H1 (cell line): Measurements from ENCODE around the gene ARHGEF19. TPM values are rescaled to one million over a fixed set of nuclear protein-coding genes. Genes with fewer than 3 reads are reported as not detected.
"Not testable (repeated sequence)": the region's sequence is repeated elsewhere in the genome, so short reads cannot be mapped to it uniquely, and the experiment has no call there.

Experiments used
- CTCF ChIA-PET: fragments of 300-600 bp; sonication (Branson Sonifier 250); formaldehyde crosslinking; loops from one replicate; lab custom pipeline; 2021; ENCODE audit not compliant: partially characterized antibody; lab: Charles Lee
- POLR2A ChIA-PET: fragments of 300-600 bp; sonication (Branson Sonifier 250); formaldehyde crosslinking; loops from one replicate; lab custom pipeline; 2021; ENCODE audit warnings: inconsistent platforms; ENCODE audit not compliant: partially characterized antibody; lab: Charles Lee
- DNase-seq, 2 experiments: peaks; one replicate each; pipeline versions ENCODE4 v3.0.0 to v3.0.0-alpha.2; 2010 to 2022; ENCODE audit warnings: low spot score in 2 of 2, low read depth in 1 of 2, mixed read lengths in 1 of 2
- FAIRE-seq: peaks from 2 replicates; lab custom pipeline; 2011; peaks lifted over from hg19 to GRCh38; lab: Jason Lieb, UNC
- H2AFZ ChIP-seq: 2 replicates; pipeline ENCODE4 v1.8.1; 2012; ENCODE audit warnings: low read length, inconsistent platforms
- H2AK5ac ChIP-seq: 2 replicates; pipeline ENCODE4 v1.6.1; 2013; ENCODE audit warnings: low read depth, low read length
- H2BK120ac ChIP-seq: replicated peaks from 2 replicates; pipeline ENCODE3; 2013; ENCODE audit warnings: low read depth, low read length, inconsistent platforms
- H2BK12ac ChIP-seq: 2 replicates; pipeline ENCODE4 v1.6.1; 2013; ENCODE audit warnings: low read depth, low read length
- H2BK15ac ChIP-seq: 2 replicates; pipeline ENCODE4 v1.6.1; 2013; ENCODE audit warnings: low read length
- H2BK20ac ChIP-seq: 2 replicates; pipeline ENCODE4 v1.6.1; 2013; ENCODE audit warnings: low read length
- H2BK5ac ChIP-seq: 2 replicates; pipeline ENCODE4 v1.6.1; 2013; ENCODE audit warnings: low read depth, low read length
- H3K14ac ChIP-seq: 2 replicates; pipeline ENCODE4 v1.6.1; 2013; ENCODE audit warnings: inconsistent platforms; ENCODE audit not compliant: insufficient read length
- H3K18ac ChIP-seq: 2 replicates; pipeline ENCODE4 v1.6.1; 2013; ENCODE audit warnings: low read length; ENCODE audit errors: extremely low read depth
- H3K23ac ChIP-seq: 2 replicates; pipeline ENCODE4 v1.6.1; 2013; ENCODE audit warnings: inconsistent platforms; ENCODE audit not compliant: insufficient read length
- H3K23me2 ChIP-seq: 2 replicates; pipeline ENCODE4 v1.6.1; 2013; ENCODE audit warnings: low read depth, low read length
- H3K27ac ChIP-seq: 2 replicates; pipeline ENCODE4 v1.6.1; 2011; ENCODE audit warnings: low read depth, low read length, inconsistent platforms
- H3K27me3 ChIP-seq, 4 experiments: replicated peaks in 1 of 4; 1 replicate in 1 of 4; 2 replicates in 3 of 4; pipeline versions ENCODE4 v1.6.1 to v1.8.1; 2011 to 2013; ENCODE audit warnings: low read length in 3 of 4, mild to moderate bottlenecking in 3 of 4, inconsistent platforms in 2 of 4, mixed read lengths in 2 of 4, moderate library complexity in 1 of 4; ENCODE audit not compliant: control insufficient read depth in 3 of 4, insufficient read depth in 3 of 4; ENCODE audit errors: extremely low read depth in 1 of 4
- H3K36me3 ChIP-seq, 4 experiments: 2 replicates each; pipeline versions ENCODE4 v1.6.1 to v1.8.1; 2011 to 2013; ENCODE audit warnings: mild to moderate bottlenecking in 4 of 4, low read length in 3 of 4, moderate library complexity in 2 of 4, control low read depth in 1 of 4, inconsistent platforms in 1 of 4; ENCODE audit not compliant: insufficient read depth in 4 of 4, control insufficient read depth in 2 of 4
- H3K4ac ChIP-seq: replicated peaks from 2 replicates; pipeline ENCODE3; 2013; ENCODE audit warnings: low read length, low read depth, mixed read lengths, inconsistent platforms; ENCODE audit not compliant: insufficient read length
- H3K4me1 ChIP-seq, 4 experiments: replicated peaks in 1 of 4; 1 replicate in 1 of 4; 2 replicates in 3 of 4; pipeline versions ENCODE4 v1.6.1 to v1.8.1; 2011 to 2013; ENCODE audit warnings: low read length in 3 of 4, inconsistent platforms in 2 of 4, mixed read lengths in 1 of 4; ENCODE audit not compliant: insufficient read depth in 4 of 4, control insufficient read depth in 3 of 4
- H3K4me2 ChIP-seq, 2 experiments: 2 replicates each; pipeline versions ENCODE4 v1.6.1 to v1.8.1; 2011 to 2013; ENCODE audit warnings: low read depth in 2 of 2, low read length in 2 of 2, control low read depth in 1 of 2, inconsistent platforms in 1 of 2, mild to moderate bottlenecking in 1 of 2; ENCODE audit not compliant: insufficient read depth in 1 of 2
- H3K4me3 ChIP-seq, 4 experiments: fragments of 200-600, 300-600 bp in 1 of 4; sonication (generic), shearing (Covaris generic), sonication (Bioruptor Twin) in 1 of 4; 2 replicates each; pipeline versions ENCODE4 v1.5.1 to v1.8.1; 2011 to 2016; ENCODE audit warnings: low read length in 4 of 4, low read depth in 3 of 4, control low read depth in 2 of 4, inconsistent platforms in 2 of 4, mild to moderate bottlenecking in 2 of 4, mixed read lengths in 1 of 4, moderate library complexity in 1 of 4; ENCODE audit not compliant: insufficient read depth in 2 of 4; ENCODE audit errors: extremely low read depth in 1 of 4
- H3K56ac ChIP-seq: replicated peaks from 2 replicates; pipeline ENCODE3; 2013; ENCODE audit warnings: low read depth, mild to moderate bottlenecking, mixed read lengths, low read length, inconsistent platforms; ENCODE audit not compliant: insufficient read length
- H3K79me1 ChIP-seq: 2 replicates; pipeline ENCODE4 v1.6.1; 2013; ENCODE audit warnings: low read depth, low read length, control low read depth
- H3K79me2 ChIP-seq, 2 experiments: 2 replicates each; pipeline versions ENCODE4 v1.6.1 to v1.8.1; 2012 to 2013; ENCODE audit warnings: low read length in 2 of 2, mild to moderate bottlenecking in 2 of 2, inconsistent platforms in 1 of 2; ENCODE audit not compliant: insufficient read depth in 2 of 2, control insufficient read depth in 1 of 2
- H3K9ac ChIP-seq, 4 experiments: replicated peaks in 1 of 4; 1 replicate in 1 of 4; 2 replicates in 3 of 4; pipeline versions ENCODE4 v1.6.1 to v1.8.1; 2011 to 2013; ENCODE audit warnings: low read depth in 3 of 4, low read length in 3 of 4, control low read depth in 2 of 4, mild to moderate bottlenecking in 2 of 4, moderate library complexity in 2 of 4, inconsistent platforms in 1 of 4; ENCODE audit errors: extremely low read depth in 1 of 4
- H3K9me3 ChIP-seq, 2 experiments: 2 replicates each; pipeline versions ENCODE4 v1.6.1 to v1.8.1; 2012 to 2013; ENCODE audit warnings: mild to moderate bottlenecking in 2 of 2, moderate library complexity in 2 of 2, control low read depth in 1 of 2, inconsistent platforms in 1 of 2, low read depth in 1 of 2, low read length in 1 of 2, mixed read lengths in 1 of 2; ENCODE audit not compliant: insufficient read depth in 2 of 2
- H4K20me1 ChIP-seq, 2 experiments: replicated peaks in 1 of 2; 2 replicates each; pipeline versions ENCODE3 to v1.8.1; 2011 to 2013; ENCODE audit warnings: inconsistent platforms in 2 of 2, low read length in 2 of 2, mild to moderate bottlenecking in 1 of 2; ENCODE audit not compliant: insufficient read depth in 2 of 2, control insufficient read depth in 1 of 2
- H4K5ac ChIP-seq: 2 replicates; pipeline ENCODE4 v1.6.1; 2013; ENCODE audit warnings: low read length, low read depth, mixed read lengths, inconsistent platforms; ENCODE audit not compliant: insufficient read length
- H4K8ac ChIP-seq: 2 replicates; pipeline ENCODE4 v1.8.0; 2013; ENCODE audit warnings: mild to moderate bottlenecking, moderate library complexity, low read length, inconsistent platforms; ENCODE audit not compliant: insufficient read depth; ENCODE audit errors: extremely low read depth
- H4K91ac ChIP-seq: replicated peaks from 2 replicates; pipeline ENCODE3; 2013; ENCODE audit warnings: low read length, mixed read lengths, inconsistent platforms; ENCODE audit not compliant: insufficient read length
- RAD21 ChIP-seq, 2 experiments: IDR thresholded peaks in 1 of 2; conservative IDR thresholded peaks in 1 of 2; 2 replicates each; pipeline ENCODE4 v1.6.1; 2011; ENCODE audit warnings: low read depth in 2 of 2, low read length in 2 of 2, improper control_type of control experiment in 1 of 2, inconsistent platforms in 1 of 2, mild to moderate bottlenecking in 1 of 2, moderate library complexity in 1 of 2
- SP1 ChIP-seq: IDR thresholded peaks from 2 replicates; pipeline ENCODE4 v1.6.1; 2011; ENCODE audit warnings: low read depth, low read length
- WGBS, 2 experiments: shearing (Covaris generic) in 1 of 2; methylation state at CpG; one replicate each; pipeline versions ENCODE4 v1.1.6 to v1.1.7; 2013 to 2015; ENCODE audit warnings: low lambda C conversion rate in 2 of 2, mixed read lengths in 2 of 2, inconsistent platforms in 1 of 2, low coverage in 1 of 2, missing lambda C conversion rate in 1 of 2; ENCODE audit not compliant: insufficient replicate concordance in 2 of 2, insufficient coverage in 1 of 2, insufficient read length in 1 of 2; ENCODE audit errors: extremely low coverage in 1 of 2, missing lambda C conversion rate in 1 of 2; 5-methylcytosine and 5-hydroxymethylcytosine counted together
- polyA plus RNA-seq, 7 experiments: library from polyadenylated mRNA; depleted of rRNA in 3 of 7; stranded (reverse) in 5 of 7; unstranded in 2 of 7; fragments of >200 nt in 5 of 7; fragments of 200-250 nt in 2 of 7; gene quantifications; 1 replicate in 5 of 7; 2 replicates in 1 of 7; 4 replicates in 1 of 7; pipeline versions ENCODE4 v1.2.1 to v1.2.3, GENCODE V29; 2011 to 2013; ENCODE audit warnings: missing spikeins in 2 of 7, mixed read lengths in 2 of 7
- total RNA-seq: library from RNA; stranded (reverse); fragmentation: NEBNext Ultra II Directional; extraction: Animal tissue kit (Norgen Biotek cat#: 25700); gene quantifications from 2 replicates; pipeline ENCODE4 v1.2.1, GENCODE V29; 2021

ARHGEF19 gene
- total and polyA plus RNA-seq, 2 of the 8 experiments (the other 6 are each of a cell fraction or from before 2014, with no cell fraction given), result 47.5 to 56.4 TPM

DNA sequence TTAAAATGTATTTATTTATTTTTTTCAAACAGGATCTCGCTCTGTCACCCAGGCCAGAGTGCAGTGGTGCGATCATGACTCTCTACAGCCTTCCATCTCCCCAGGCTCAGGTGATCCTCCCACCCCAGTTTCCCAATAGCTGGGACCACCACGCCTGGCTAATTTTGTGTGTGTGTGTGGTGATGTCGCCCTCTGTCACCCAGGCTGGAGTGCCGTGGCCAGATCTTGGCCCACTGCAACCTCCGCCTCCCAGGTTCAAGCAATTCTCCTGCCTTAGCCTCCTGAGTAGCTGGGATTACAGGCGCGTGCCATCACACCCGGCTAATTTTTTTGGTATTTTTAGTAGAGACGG, 44.3 kb downstream of the ARHGEF19 start:
- not testable (repeated sequence) for H2BK120ac ChIP-seq, H3K23me2 ChIP-seq, FAIRE-seq, H3K18ac ChIP-seq, H3K14ac ChIP-seq, H3K4ac ChIP-seq, H3K27ac ChIP-seq, H2AFZ ChIP-seq, H2BK20ac ChIP-seq, H3K9ac ChIP-seq
- peaks cover 4 to 22% (median 13%) of the 10 kb centered on the region in 4 experiments for H3K4me1 ChIP-seq
- peak overlapping the region; percentile 61 for H4K91ac ChIP-seq
- 55% methylated on average over 10 of the region's 10 CpGs; no CpG with 5 or more reads in 1 of the 2 experiments for WGBS, 2 experiments
- TF ChIP-seq SP1, result 0 out of 2 replicates have a peak, but pooled peaks have one; percentile 0
- peak in 1 of 2 experiments; percentile 9; a peak in 2 of 4 replicates for TF ChIP-seq RAD21 (IDR thresholded peaks at IDR 0.05 in 1 of 2, conservative IDR thresholded peaks at IDR 0.05 in 1 of 2; ENCODE audit: low read depth in 2 of 2, low read length in 2 of 2)
- TF ChIP-seq, all 59 proteins: peak for 2; not testable (repeated sequence) for 57
- not testable (repeated sequence) for H4K20me1 ChIP-seq, H2BK15ac ChIP-seq, H4K5ac ChIP-seq, H2AK5ac ChIP-seq, H3K36me3 ChIP-seq, H3K9me3 ChIP-seq, DNase-seq, H3K23ac ChIP-seq, H3K56ac ChIP-seq, H3K79me1 ChIP-seq, H3K27me3 ChIP-seq, H4K8ac ChIP-seq, H3K79me2 ChIP-seq
- ChIA-PET POLR2A (interaction anchor here (0.9 to 9.1 kb wide), 12 partner anchors 13 to 199 kb away, joined by 3 to 104 read pairs (median 4); partner anchors contain the start of genes EPHA2, FAM131C and SZRD1), CTCF (interaction anchor here (0.6 to 2.5 kb wide), 10 partner anchors 12 to 792 kb away, joined by 3 to 20 read pairs (median 4); partner anchors contain the start of gene EPHA2)
- Histone ChIP-seq H3K4me3 (peak overlapping the region in 2 of 4 experiments; percentile 40 to 68; a peak in 4 of 8 replicates), H2BK5ac (peak overlapping the region; percentile 78; the same call in 1 of the 2 replicates), H2BK12ac (0 out of 2 replicates have a peak overlapping the region, but pooled peaks have one; percentile 23), H3K4me2 (peak overlapping the region; percentile 59 to 76)
